K562 (cell line): ENCODE measurements around the gene CERS6. TPM values are rescaled to one million over a fixed set of nuclear protein-coding genes. Genes with fewer than 3 reads are reported as not detected.

Experiments
- ATAC-seq: fragments of 200-7000 bp; cut with Tn5 transposase; 3 replicates; pipeline ENCODE4 v1.9.1; 2020; ENCODE audit warnings: moderate library complexity
- BruUV-seq: library from RNA; stranded (reverse); fragments of 400-500 nt; replicated peaks from 2 replicates; lab custom pipeline; 2021; lab: Mats Ljungman, UMichigan
- CTCF ChIA-PET: fragments of 300-600 bp; formaldehyde crosslinking; extraction: SDS; loops from one replicate; lab custom pipeline; 2021; ENCODE audit warnings: low intra/inter-chr PET ratio; lab: Yijun Ruan, JAX
- POLR2A ChIA-PET: fragments of 300-600, 350-650 bp; sonication (Branson Sonifier 250); formaldehyde crosslinking; extraction: SDS; loops from one replicate; lab custom pipeline; 2021; ENCODE audit warnings: antibody characterized with exemption, inconsistent platforms; lab: Yijun Ruan, JAX
- DNase-seq, 4 experiments: peaks; one replicate each; pipeline versions ENCODE4 v3.0.0 to v3.0.0-alpha.2; 2011 to 2018; ENCODE audit warnings: low spot score in 3 of 4, mixed read lengths in 3 of 4; ENCODE audit errors: extremely low read depth in 1 of 4
- FAIRE-seq: peaks from 2 replicates; lab custom pipeline; 2011; peaks lifted over from hg19 to GRCh38; lab: Jason Lieb, UNC
- H2AFZ ChIP-seq: 2 replicates; pipeline ENCODE4 v1.6.0; 2011; ENCODE audit warnings: low read depth, low read length, control low read depth, inconsistent platforms
- H3K27ac ChIP-seq: fragments of 200-600 bp; 3 replicates; pipeline ENCODE4 v1.8.0; 2011; ENCODE audit warnings: low read depth, mild to moderate bottlenecking, control low read depth, inconsistent platforms, low read length, moderate library complexity, mixed read lengths; ENCODE audit errors: extremely low read depth
- H3K27me3 ChIP-seq, 2 experiments: fragments of 300-600 bp in 1 of 2; 2 replicates in 1 of 2; 3 replicates in 1 of 2; pipeline versions ENCODE4 v1.6.0 to v1.8.0; 2011; ENCODE audit warnings: inconsistent platforms in 2 of 2, low read length in 2 of 2, mild to moderate bottlenecking in 1 of 2, mixed read lengths in 1 of 2, moderate library complexity in 1 of 2; ENCODE audit not compliant: control insufficient read depth in 2 of 2, insufficient read depth in 2 of 2
- H3K36me3 ChIP-seq: fragments of 300-600 bp; 3 replicates; pipeline ENCODE4 v1.8.0; 2011; ENCODE audit warnings: mild to moderate bottlenecking, low read length, inconsistent platforms; ENCODE audit not compliant: control insufficient read depth, insufficient read depth
- H3K4me1 ChIP-seq, 2 experiments: fragments of 200-600 bp in 1 of 2; replicated peaks in 1 of 2; 2 replicates in 1 of 2; 3 replicates in 1 of 2; pipeline versions ENCODE4 v1.5.1 to v1.8.0; 2011; ENCODE audit warnings: inconsistent platforms in 2 of 2, low read length in 2 of 2, mild to moderate bottlenecking in 1 of 2, mixed read lengths in 1 of 2, moderate library complexity in 1 of 2; ENCODE audit not compliant: control insufficient read depth in 2 of 2, insufficient read depth in 2 of 2
- H3K4me2 ChIP-seq: 2 replicates; pipeline ENCODE4 v1.6.1; 2011; ENCODE audit warnings: low read length, control low read depth, inconsistent platforms, mixed read lengths; ENCODE audit not compliant: insufficient read depth
- H3K4me3 ChIP-seq: fragments of 200-600 bp; sonication (generic), shearing (Covaris generic); 2 replicates; pipeline ENCODE4 v1.5.1; 2016; ENCODE audit warnings: control low read depth, inconsistent platforms
- H3K79me2 ChIP-seq: fragments of 200-600 bp; 3 replicates; pipeline ENCODE4 v1.8.0; 2011; ENCODE audit warnings: low read length, inconsistent platforms; ENCODE audit not compliant: control insufficient read depth, insufficient read depth
- H3K9ac ChIP-seq, 2 experiments: 2 replicates each; pipeline versions ENCODE4 v1.6.0 to v1.6.1; 2011; ENCODE audit warnings: low read depth in 2 of 2, low read length in 2 of 2, control low read depth in 1 of 2, inconsistent platforms in 1 of 2, mild to moderate bottlenecking in 1 of 2, mixed read lengths in 1 of 2; ENCODE audit not compliant: insufficient read depth in 1 of 2
- H3K9me1 ChIP-seq: one replicate; pipeline ENCODE4 v1.6.0; 2011; ENCODE audit warnings: inconsistent platforms, mild to moderate bottlenecking, low read length, moderate library complexity; ENCODE audit not compliant: control insufficient read depth, insufficient read depth
- H3K9me3 ChIP-seq: replicated peaks from 2 replicates; pipeline ENCODE4 v1.5.1; 2011; ENCODE audit warnings: low read depth, low read length, inconsistent platforms; ENCODE audit not compliant: control insufficient read depth, insufficient read depth
- H4K20me1 ChIP-seq: replicated peaks from 2 replicates; pipeline ENCODE4 v1.6.1; 2011; ENCODE audit warnings: low read length, inconsistent platforms, mixed read lengths; ENCODE audit not compliant: control insufficient read depth, insufficient read depth
- SMARCA4 ChIP-seq: fragments of 450-650 bp; IDR thresholded peaks from 2 replicates; pipeline ENCODE4 v1.6.1; 2016
- SP1 ChIP-seq: sonication (generic); formaldehyde crosslinking; IDR thresholded peaks from 2 replicates; pipeline ENCODE4 v1.8.1; 2022; ENCODE audit warnings: mild to moderate bottlenecking, missing genetic modification reagents
- ZFP36 ChIP-seq: fragments of 150-350 bp; IDR thresholded peaks from 2 replicates; pipeline ENCODE4 v1.6.1; 2018; ENCODE audit warnings: low read length, low read depth; ENCODE audit not compliant: partially characterized antibody
- WGBS: fragments of 100-300 bp; shearing (Covaris generic); methylation state at CpG from one replicate; pipeline ENCODE4 v1.1.6; 2016; ENCODE audit warnings: low coverage, mixed read lengths; ENCODE audit not compliant: insufficient coverage; ENCODE audit errors: missing lambda C conversion rate; 5-methylcytosine and 5-hydroxymethylcytosine counted together
- in situ Hi-C: fragments of 300-500 bp; cut with MboI; formaldehyde crosslinking; loops from 4 replicates; pipeline ENCODE4 v1.15.0; 2018; ENCODE audit warnings: inconsistent platforms, mixed read lengths
- intact Hi-C: fragments of 100-400 bp; cut with micrococcal nuclease; formaldehyde crosslinking; loops from 2 replicates; pipeline ENCODE4 v1.14.2; 2022
- polyA plus RNA-seq, 8 experiments: library from polyadenylated mRNA; depleted of rRNA in 4 of 8; stranded (reverse) in 5 of 8; unstranded in 3 of 8; fragments of >200 nt; fragmentation: Nextera tagmentation in 2 of 8; fragmentation: Illumina TruSeq in 1 of 8; extraction: Ambion mirVana in 2 of 8; extraction: Trizol in 1 of 8; gene quantifications; 2 replicates each; pipeline versions ENCODE4 v1.2.1 to v1.2.3, GENCODE V29; 2011 to 2014; ENCODE audit warnings: inconsistent platforms in 1 of 8, missing spikeins in 1 of 8
- total RNA-seq, 7 experiments: library from RNA; depleted of rRNA in 6 of 7; stranded (reverse); fragments of >200 nt in 6 of 7; fragmentation: Illumina TruSeq in 2 of 7; extraction: Trizol in 2 of 7; gene quantifications; 2 replicates each; pipeline versions ENCODE4 v1.2.1 to v1.2.3, GENCODE V29; 2011 to 2021; ENCODE audit warnings: low replicate concordance in 1 of 7
- TF ChIP-seq, protein P1 (sequence below): sonication (generic); formaldehyde crosslinking; IDR thresholded peaks from 2 replicates; pipeline ENCODE4 v1.8.1; 2023; ENCODE audit warnings: mild to moderate bottlenecking, missing genetic modification reagents
- TF ChIP-seq, protein P2 (sequence below), 2 experiments: fragments of 450-650 bp; IDR thresholded peaks; 2 replicates each; pipeline ENCODE4 v1.6.1; 2016; ENCODE audit warnings: mild to moderate bottlenecking in 2 of 2, borderline replicate concordance in 1 of 2, low read depth in 1 of 2, moderate library complexity in 1 of 2

The CERS6 gene
- total and polyA plus RNA-seq, 9 of the 15 experiments (the other 6 are each of a cell fraction or from before 2014, with no cell fraction given) = 1.6 to 13.6 (median 11.4) TPM

DNA sequence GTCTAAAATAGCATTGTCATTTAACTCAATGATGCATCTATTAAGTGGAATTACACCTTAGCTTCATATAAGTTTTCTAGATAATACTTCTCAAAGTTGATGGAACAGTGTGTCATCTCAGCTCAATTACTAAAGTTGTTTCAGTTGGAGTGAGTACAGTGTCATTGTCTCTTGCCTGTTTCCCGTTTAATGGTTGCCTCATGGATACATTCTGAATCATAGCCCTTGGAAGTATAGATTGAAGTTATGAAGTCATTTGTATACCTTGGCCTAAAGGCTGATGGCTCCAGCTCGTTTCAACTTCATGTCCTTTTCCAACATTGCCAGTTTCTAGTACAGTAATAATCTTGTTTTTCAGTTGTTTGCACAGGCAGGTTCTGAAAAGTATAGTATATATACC, 215.9 kb downstream of the CERS6 start:
- Histone ChIP-seq H3K27ac (no peak overlapping the region), H3K79me2 (no peaks in the 10 kb centered on the region), H3K27me3 (no peaks in the 10 kb centered on the region), H3K4me1 (peaks cover 0 to 4% of the 10 kb centered on the region in 2 experiments; a peak in 2 of 5 replicates), H4K20me1 (no peaks in the 10 kb centered on the region), H3K9me1 (no peaks in the 10 kb centered on the region), H3K9ac (no peak overlapping the region), H3K36me3 (no peaks in the 10 kb centered on the region), H3K9me3 (no peaks in the 10 kb centered on the region), H3K4me3 (no peak overlapping the region)
- no TSS peak for BruUV-seq
- CTCF ChIA-PET = no interaction called here
- 17% methylated on average over 2 of the region's 2 CpGs for WGBS
- intact Hi-C loops = no loop called here
- no peak for DNase-seq
- TF ChIP-seq, protein P1, sequence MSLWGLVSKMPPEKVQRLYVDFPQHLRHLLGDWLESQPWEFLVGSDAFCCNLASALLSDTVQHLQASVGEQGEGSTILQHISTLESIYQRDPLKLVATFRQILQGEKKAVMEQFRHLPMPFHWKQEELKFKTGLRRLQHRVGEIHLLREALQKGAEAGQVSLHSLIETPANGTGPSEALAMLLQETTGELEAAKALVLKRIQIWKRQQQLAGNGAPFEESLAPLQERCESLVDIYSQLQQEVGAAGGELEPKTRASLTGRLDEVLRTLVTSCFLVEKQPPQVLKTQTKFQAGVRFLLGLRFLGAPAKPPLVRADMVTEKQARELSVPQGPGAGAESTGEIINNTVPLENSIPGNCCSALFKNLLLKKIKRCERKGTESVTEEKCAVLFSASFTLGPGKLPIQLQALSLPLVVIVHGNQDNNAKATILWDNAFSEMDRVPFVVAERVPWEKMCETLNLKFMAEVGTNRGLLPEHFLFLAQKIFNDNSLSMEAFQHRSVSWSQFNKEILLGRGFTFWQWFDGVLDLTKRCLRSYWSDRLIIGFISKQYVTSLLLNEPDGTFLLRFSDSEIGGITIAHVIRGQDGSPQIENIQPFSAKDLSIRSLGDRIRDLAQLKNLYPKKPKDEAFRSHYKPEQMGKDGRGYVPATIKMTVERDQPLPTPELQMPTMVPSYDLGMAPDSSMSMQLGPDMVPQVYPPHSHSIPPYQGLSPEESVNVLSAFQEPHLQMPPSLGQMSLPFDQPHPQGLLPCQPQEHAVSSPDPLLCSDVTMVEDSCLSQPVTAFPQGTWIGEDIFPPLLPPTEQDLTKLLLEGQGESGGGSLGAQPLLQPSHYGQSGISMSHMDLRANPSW (CRISPR knock-in tag) = no peak
- TF ChIP-seq ZFP36 (no peak), SMARCA4 (no peak), SP1 (CRISPR knock-in tag) (no peak)
- TF ChIP-seq, protein P2, sequence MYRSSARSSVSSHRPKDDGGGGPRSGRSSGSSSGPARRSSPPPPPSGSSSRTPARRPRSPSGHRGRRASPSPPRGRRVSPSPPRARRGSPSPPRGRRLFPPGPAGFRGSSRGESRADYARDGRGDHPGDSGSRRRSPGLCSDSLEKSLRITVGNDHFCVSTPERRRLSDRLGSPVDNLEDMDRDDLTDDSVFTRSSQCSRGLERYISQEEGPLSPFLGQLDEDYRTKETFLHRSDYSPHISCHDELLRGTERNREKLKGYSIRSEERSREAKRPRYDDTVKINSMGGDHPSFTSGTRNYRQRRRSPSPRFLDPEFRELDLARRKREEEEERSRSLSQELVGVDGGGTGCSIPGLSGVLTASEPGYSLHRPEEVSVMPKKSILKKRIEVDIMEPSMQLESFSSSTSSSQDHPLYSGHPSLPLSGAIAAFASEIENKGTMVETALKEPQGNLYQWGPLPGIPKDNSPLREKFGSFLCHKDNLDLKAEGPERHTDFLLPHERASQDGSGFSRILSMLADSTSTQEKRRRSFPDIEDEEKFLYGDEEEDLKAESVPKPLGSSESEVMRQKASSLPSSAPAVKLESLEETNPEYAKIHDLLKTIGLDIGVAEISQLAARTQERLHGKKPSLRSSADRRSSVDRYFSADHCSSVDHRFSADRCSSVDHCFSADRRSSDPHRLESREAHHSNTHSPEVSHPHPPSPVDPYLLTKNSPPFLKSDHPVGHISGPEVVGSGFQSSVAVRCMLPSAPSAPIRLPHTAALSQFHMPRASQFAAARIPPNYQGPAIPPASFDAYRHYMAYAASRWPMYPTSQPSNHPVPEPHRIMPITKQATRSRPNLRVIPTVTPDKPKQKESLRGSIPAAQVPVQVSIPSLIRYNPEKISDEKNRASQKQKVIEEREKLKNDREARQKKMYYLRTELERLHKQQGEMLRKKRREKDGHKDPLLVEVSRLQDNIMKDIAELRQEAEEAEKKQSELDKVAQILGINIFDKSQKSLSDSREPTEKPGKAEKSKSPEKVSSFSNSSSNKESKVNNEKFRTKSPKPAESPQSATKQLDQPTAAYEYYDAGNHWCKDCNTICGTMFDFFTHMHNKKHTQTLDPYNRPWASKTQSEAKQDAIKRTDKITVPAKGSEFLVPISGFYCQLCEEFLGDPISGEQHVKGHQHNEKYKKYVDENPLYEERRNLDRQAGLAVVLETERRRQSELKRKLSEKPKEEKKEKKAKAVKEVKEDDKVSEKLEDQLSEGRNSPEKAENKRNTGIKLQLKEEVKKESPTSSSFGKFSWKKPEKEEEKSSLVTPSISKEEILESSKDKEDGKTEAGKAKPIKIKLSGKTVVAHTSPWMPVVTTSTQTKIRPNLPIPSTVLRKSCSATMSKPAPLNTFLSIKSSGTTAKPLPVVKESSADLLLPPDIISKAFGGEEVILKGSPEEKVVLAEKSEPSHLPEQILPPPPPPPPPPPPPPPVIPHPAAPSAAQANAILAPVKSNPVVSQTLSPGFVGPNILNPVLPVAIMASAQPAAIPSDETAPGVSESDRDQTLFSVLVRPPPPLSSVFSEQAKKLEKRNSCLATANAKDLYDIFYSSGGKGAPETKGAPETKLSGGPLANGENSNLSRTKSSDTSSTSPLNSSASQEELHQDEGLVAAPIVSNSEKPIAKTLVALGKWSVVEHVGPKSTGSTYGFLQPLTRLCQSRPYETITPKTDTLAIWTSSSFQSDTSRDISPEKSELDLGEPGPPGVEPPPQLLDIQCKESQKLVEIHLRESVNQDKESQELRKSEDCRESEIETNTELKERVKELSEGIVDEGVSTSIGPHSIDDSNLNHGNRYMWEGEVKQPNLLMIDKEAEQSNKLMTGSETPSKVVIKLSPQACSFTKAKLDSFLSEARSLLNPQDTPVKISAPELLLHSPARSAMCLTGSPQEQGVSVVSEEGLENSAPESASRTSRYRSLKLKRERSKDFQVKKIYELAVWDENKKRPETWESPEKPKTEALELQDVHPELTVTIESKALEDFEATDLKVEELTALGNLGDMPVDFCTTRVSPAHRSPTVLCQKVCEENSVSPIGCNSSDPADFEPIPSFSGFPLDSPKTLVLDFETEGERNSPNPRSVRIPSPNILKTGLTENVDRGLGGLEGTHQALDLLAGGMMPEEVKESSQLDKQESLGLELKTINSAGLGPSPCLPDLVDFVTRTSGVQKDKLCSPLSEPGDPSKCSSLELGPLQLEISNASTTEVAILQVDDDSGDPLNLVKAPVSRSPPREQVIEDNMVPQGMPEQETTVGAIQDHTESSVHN (IDR thresholded peaks at IDR 0.05; ENCODE audit: borderline replicate concordance in 1 of 2, low read depth in 1 of 2) = no peak
- TF ChIP-seq, all 486 proteins: peak for 0
- in situ Hi-C loops = no loop called here
- POLR2A ChIA-PET = interaction anchor here (0.6 to 1.5 kb wide), 3 partner anchors 9 to 41 kb away, joined by 3 to 4 read pairs (median 4); no protein-coding TSS in a partner anchor
- FAIRE-seq (no peak), ATAC-seq (no peak)
- H3K4me2 ChIP-seq = no peak overlapping the region
- no peak overlapping the region for H2AFZ ChIP-seq
